ENCODE data around the gene NDRG4.

DNA sequence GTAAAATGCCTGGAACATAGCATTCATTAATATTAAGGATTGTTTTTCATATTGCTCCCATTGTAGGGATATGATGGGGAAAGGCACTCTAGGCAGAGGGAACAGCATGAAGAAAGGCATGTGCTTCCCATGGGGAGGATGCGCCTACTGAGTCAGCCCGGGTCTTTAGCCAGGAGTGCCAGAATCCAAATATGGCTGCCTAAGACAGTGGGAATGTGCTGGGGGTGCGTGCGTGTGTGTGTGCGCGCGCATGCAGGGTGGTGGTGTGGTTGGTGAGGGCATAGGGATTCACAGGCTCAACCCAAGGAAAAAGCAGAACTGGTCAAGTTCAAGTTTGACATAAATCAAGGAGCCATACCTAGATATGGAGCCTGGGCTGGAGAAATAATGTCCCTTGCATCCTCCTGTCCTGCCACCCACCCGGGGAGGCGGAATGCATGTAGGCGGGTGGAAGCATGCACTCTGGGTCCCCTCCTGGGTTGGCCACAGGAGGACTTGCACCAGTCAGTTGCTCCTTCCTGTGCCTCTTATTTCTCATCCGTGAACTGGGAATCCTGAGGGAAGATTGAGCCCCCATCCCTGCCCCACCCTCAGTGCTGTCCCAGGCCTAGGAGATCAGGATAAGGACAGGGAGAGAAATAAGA lies 18.6 kb upstream of the NDRG4 start:
- TF ChIP-seq POLR2A (IDR thresholded peaks at IDR 0.05): no peak
- TF ChIP-seq, protein P1, sequence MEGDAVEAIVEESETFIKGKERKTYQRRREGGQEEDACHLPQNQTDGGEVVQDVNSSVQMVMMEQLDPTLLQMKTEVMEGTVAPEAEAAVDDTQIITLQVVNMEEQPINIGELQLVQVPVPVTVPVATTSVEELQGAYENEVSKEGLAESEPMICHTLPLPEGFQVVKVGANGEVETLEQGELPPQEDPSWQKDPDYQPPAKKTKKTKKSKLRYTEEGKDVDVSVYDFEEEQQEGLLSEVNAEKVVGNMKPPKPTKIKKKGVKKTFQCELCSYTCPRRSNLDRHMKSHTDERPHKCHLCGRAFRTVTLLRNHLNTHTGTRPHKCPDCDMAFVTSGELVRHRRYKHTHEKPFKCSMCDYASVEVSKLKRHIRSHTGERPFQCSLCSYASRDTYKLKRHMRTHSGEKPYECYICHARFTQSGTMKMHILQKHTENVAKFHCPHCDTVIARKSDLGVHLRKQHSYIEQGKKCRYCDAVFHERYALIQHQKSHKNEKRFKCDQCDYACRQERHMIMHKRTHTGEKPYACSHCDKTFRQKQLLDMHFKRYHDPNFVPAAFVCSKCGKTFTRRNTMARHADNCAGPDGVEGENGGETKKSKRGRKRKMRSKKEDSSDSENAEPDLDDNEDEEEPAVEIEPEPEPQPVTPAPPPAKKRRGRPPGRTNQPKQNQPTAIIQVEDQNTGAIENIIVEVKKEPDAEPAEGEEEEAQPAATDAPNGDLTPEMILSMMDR (IDR thresholded peaks at IDR 0.05): no peak
